HL-60 (cell line): ENCODE measurements around the gene IRF5.

Experiments
- DNase-seq, 2 experiments: peaks; one replicate each; pipeline ENCODE4 v3.0.0-alpha.2; 2010 to 2020; ENCODE audit warnings: low read depth in 1 of 2, low spot score in 1 of 2
- H3K27ac ChIP-seq: fragments of 250-450 bp; sonication (Bioruptor Pico); replicated peaks from 2 replicates; pipeline ENCODE4 v1.5.1; 2020; ENCODE audit warnings: mild to moderate bottlenecking, moderate library complexity
- H3K27me3 ChIP-seq: fragments of 250-450 bp; sonication (Bioruptor Pico); 2 replicates; pipeline ENCODE4 v1.5.1; 2021; ENCODE audit warnings: mild to moderate bottlenecking, moderate library complexity; ENCODE audit not compliant: insufficient read depth, poor library complexity, severe bottlenecking
- H3K4me3 ChIP-seq: replicated peaks from 2 replicates; pipeline ENCODE4 v1.5.1; 2011; ENCODE audit warnings: mild to moderate bottlenecking, control low read depth, low read length; ENCODE audit not compliant: insufficient read depth
- CTCF ChIP-seq: IDR thresholded peaks from one replicate; pipeline ENCODE4 v1.5.1; 2011; ENCODE audit warnings: low read length, control low read depth, inconsistent platforms; ENCODE audit not compliant: insufficient read depth
- GABPA ChIP-seq: IDR thresholded peaks from 2 replicates; pipeline ENCODE4 v1.6.1; 2012; ENCODE audit warnings: low read depth
- POLR2AphosphoS5 ChIP-seq: IDR thresholded peaks from 2 replicates; pipeline ENCODE4 v1.6.1; 2012; ENCODE audit warnings: low read depth
- SPI1 ChIP-seq: IDR thresholded peaks from 2 replicates; pipeline ENCODE4 v1.6.1; 2012; ENCODE audit warnings: low read depth, mild to moderate bottlenecking, borderline replicate concordance
- TF ChIP-seq, protein P1 (sequence below): IDR thresholded peaks from 2 replicates; pipeline ENCODE4 v1.6.1; 2012; ENCODE audit warnings: low read depth; ENCODE audit not compliant: insufficient replicate concordance

The IRF5 gene

GRCh38 chr7:128928882-128929788, 8.6 kb upstream of the IRF5 start:
- H3K4me3 ChIP-seq = no peak overlapping the region
- H3K27ac ChIP-seq = no peak overlapping the region
- H3K27me3 ChIP-seq = no peaks in the 10 kb centered on the region
- TF ChIP-seq CTCF = no peak
- no peak for TF ChIP-seq GABPA
- no peak for TF ChIP-seq SPI1
- TF ChIP-seq, protein P1, sequence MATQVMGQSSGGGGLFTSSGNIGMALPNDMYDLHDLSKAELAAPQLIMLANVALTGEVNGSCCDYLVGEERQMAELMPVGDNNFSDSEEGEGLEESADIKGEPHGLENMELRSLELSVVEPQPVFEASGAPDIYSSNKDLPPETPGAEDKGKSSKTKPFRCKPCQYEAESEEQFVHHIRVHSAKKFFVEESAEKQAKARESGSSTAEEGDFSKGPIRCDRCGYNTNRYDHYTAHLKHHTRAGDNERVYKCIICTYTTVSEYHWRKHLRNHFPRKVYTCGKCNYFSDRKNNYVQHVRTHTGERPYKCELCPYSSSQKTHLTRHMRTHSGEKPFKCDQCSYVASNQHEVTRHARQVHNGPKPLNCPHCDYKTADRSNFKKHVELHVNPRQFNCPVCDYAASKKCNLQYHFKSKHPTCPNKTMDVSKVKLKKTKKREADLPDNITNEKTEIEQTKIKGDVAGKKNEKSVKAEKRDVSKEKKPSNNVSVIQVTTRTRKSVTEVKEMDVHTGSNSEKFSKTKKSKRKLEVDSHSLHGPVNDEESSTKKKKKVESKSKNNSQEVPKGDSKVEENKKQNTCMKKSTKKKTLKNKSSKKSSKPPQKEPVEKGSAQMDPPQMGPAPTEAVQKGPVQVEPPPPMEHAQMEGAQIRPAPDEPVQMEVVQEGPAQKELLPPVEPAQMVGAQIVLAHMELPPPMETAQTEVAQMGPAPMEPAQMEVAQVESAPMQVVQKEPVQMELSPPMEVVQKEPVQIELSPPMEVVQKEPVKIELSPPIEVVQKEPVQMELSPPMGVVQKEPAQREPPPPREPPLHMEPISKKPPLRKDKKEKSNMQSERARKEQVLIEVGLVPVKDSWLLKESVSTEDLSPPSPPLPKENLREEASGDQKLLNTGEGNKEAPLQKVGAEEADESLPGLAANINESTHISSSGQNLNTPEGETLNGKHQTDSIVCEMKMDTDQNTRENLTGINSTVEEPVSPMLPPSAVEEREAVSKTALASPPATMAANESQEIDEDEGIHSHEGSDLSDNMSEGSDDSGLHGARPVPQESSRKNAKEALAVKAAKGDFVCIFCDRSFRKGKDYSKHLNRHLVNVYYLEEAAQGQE = no peak
- no peak for TF ChIP-seq POLR2AphosphoS5
- no peak for DNase-seq

DNA sequence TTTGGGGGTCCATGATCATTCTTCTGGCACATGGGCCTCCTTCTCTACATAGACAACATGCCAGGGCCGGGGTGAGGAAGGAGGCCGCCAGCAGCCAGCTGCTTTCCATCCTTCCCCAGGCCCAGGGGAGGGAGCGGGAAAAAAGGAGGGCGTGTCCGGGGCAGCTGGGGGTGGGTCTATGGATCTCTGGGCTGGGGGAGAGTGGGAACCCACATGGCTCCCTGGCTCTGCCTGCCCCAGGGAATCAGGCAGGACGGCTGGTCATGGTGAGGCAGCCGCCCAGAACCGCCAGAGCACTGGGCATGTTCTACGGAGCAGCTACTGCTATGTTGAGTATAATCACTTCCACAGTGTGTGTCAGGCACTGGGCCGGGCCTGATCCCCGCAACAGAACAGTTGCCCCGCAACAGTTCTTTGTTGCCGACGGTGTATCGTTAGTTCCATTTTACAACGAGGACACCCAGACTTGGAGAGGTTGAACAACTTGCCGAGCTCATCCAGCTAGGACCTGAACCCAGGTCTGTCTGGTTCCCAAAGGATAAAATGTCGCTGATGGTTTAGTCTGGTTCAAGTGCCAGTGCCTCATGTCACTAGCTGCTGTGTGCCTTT, 6.4 kb upstream of the IRF5 start:
- TF ChIP-seq, protein P1 = no peak
- TF ChIP-seq GABPA (no peak), SPI1 (no peak), POLR2AphosphoS5 (no peak), CTCF (no peak)
- no peaks in the 10 kb centered on the region for H3K27me3 ChIP-seq
- no peak overlapping the region for H3K27ac ChIP-seq
- DNase-seq = no peak
- no peak overlapping the region for H3K4me3 ChIP-seq

- H3K27me3 ChIP-seq = no peaks in the 10 kb centered on the region
- TF ChIP-seq GABPA (no peak), CTCF (no peak), POLR2AphosphoS5 (no peak), SPI1 (no peak)
- TF ChIP-seq, protein P1 = no peak
- no peak overlapping the region for H3K27ac ChIP-seq
- H3K4me3 ChIP-seq = no peak overlapping the region
- DNase-seq = no peak
These were observed 5.5 kb upstream of the IRF5 start for GRCh38 chr7:128931965-128932861.
